ENCODE data around the gene RTCA. TPM values are rescaled to one million over a fixed set of nuclear protein-coding genes. Genes with fewer than 3 reads are reported as not detected.
"Not testable (repeated sequence)": the region's sequence is repeated elsewhere in the genome, so short reads cannot be mapped to it uniquely, and the experiment has no call there.

The RTCA gene
- total RNA-seq, 2 donors from 2014 or later = 10.2 to 18.7 TPM

DNA sequence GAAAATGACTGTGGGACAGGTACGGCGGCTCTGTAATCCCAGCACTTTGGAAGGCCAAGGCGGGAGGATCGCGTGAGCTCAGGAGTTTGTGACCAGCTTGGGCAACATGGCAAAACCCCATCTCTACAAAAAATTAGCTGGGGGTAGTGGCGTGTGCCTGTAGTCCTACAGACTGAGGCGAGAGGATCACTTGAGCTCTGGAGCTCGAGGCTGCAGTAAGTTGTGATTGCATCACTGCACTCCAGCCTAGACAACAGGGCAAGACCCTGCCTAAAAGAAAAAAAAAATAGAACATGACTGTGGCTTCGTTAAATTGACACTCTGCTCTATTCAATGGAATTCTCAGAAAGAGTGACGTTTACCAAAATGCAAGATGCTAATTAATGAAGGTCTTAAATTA is 12.5 kb upstream of the RTCA start:
- 72 to 73% methylated on average over 10 of the region's 10 CpGs for WGBS, 2 donors

DNA sequence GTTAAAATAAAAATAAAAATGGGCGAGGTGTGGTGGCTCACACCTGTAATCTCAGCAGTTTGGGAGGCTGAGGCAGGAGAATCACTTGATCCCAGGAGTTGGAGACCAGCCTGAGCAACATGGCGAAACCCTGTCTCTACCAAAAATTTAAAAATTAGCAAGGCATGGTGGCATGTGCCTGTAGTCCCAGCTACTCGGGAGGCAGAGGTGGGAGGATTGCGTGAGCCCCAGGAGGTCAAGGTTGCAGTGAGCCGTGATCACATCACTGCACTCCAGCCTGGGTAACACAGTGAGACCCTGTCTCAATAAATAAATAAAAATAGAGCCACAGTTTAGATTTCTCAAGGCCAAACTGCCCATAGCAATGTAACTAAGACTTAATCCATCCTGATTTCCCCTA is 9.7 kb upstream of the RTCA start:
- intact Hi-C loops (cut with DNase I); H3K27ac ChIP-seq; H3K36me3 ChIP-seq (replicated peaks in 1 of 2; ENCODE audit: insufficient read depth in 1 of 2, low read depth in 2 of 2); H3K27me3 ChIP-seq; H3K4me1 ChIP-seq; H3K4me3 ChIP-seq; ATAC-seq; H3K9me3 ChIP-seq; DNase-seq: not testable (repeated sequence)
- 83 to 86% methylated on average over 5 of the region's 5 CpGs for WGBS, 2 donors

More for the DNA sequence above, 12.5 kb upstream of the RTCA start:
- no peak overlapping the region for H3K27ac ChIP-seq
- H3K27me3 ChIP-seq = no peaks in the 10 kb centered on the region
- ATAC-seq (no peak), DNase-seq (no peak)
- no peaks in the 10 kb centered on the region for H3K36me3 ChIP-seq (replicated peaks in 1 of 2; ENCODE audit: insufficient read depth in 1 of 2, low read depth in 2 of 2)
- intact Hi-C loops (cut with DNase I) = no loop called here
- TF ChIP-seq, protein P1, sequence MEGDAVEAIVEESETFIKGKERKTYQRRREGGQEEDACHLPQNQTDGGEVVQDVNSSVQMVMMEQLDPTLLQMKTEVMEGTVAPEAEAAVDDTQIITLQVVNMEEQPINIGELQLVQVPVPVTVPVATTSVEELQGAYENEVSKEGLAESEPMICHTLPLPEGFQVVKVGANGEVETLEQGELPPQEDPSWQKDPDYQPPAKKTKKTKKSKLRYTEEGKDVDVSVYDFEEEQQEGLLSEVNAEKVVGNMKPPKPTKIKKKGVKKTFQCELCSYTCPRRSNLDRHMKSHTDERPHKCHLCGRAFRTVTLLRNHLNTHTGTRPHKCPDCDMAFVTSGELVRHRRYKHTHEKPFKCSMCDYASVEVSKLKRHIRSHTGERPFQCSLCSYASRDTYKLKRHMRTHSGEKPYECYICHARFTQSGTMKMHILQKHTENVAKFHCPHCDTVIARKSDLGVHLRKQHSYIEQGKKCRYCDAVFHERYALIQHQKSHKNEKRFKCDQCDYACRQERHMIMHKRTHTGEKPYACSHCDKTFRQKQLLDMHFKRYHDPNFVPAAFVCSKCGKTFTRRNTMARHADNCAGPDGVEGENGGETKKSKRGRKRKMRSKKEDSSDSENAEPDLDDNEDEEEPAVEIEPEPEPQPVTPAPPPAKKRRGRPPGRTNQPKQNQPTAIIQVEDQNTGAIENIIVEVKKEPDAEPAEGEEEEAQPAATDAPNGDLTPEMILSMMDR (IDR thresholded peaks at IDR 0.05) = no peak
- TF ChIP-seq POLR2A (IDR thresholded peaks at IDR 0.05) = no peak
- no peaks in the 10 kb centered on the region for H3K9me3 ChIP-seq
- H3K4me3 ChIP-seq = no peak overlapping the region
- H3K4me1 ChIP-seq = peaks cover 12% of the 10 kb centered on the region

DNA sequence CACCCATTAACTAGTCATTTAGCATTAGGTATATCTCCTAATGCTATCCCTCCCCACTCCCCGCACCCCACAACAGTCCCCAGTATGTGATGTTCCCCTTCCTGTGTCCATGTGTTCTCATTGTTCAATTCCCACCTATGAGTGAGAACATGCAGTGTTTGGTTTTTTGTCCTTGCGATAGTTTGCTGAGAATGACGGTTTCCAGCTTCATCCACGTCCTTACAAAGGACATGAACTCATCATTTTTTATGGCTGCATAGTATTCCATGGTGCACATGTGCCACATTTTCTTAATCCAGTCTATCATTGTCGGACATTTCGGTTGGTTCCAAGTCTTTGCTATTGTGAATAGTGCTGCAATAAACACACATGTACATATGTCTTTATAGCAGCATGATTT is 7.6 kb upstream of the RTCA start:
- H3K36me3 ChIP-seq (replicated peaks in 1 of 2; ENCODE audit: insufficient read depth in 1 of 2, low read depth in 2 of 2); H3K4me1 ChIP-seq; ATAC-seq; H3K9me3 ChIP-seq; H3K27me3 ChIP-seq; intact Hi-C loops (cut with DNase I); H3K27ac ChIP-seq; H3K4me3 ChIP-seq; DNase-seq: not testable (repeated sequence)
- WGBS, 2 donors = 75 to 87% methylated on average over 6 of the region's 6 CpGs

DNA sequence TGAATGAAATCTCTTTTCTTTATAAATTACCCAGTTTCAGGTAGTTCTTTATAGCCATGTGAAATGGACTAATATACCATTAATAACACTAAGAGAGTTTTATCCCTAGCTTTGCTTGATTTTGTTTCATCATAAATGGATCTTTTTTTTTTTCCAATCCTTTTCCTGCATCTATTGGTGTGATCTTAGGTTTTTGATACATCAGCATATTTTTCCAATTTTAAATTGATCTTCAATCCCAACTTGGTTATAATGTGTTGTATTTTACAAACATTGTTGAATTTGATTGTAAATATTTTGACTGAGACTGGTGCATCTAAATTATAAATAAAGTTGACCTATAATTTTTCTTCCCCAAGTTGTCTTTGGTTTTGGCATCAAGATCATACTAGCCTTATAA is 4.3 kb upstream of the RTCA start:
- no peak for DNase-seq
- ATAC-seq = no peak

DNA sequence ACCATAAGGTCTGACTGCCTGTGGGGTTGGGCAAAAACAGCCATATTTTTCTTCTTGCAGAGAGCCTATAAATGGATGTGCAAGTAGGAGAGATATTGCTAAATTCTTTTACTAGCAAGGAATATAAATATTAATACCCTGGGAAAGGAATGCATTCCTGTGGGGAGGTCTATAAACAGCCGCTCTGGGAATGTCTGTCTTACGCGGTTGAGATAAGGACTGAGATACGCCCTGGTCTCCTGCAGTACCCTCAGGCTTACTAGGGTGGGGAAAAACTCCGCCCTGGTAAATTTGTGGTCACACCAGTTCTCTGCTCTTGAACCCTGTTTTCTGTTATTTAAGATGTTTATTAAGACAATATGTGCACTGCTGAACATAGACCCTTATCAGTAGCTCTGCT is 1.9 kb upstream of the RTCA start:
- H3K27ac ChIP-seq; H3K36me3 ChIP-seq (replicated peaks in 1 of 2; ENCODE audit: insufficient read depth in 1 of 2, low read depth in 2 of 2); intact Hi-C loops (cut with DNase I); H3K4me3 ChIP-seq; ATAC-seq; H3K27me3 ChIP-seq; DNase-seq; H3K9me3 ChIP-seq: not testable (repeated sequence)
- H3K4me1 ChIP-seq = peaks cover 25% of the 10 kb centered on the region
- 94 to 99% methylated on average over 5 of the region's 5 CpGs for WGBS, 2 donors

More for the DNA sequence above, 4.3 kb upstream of the RTCA start:
- no peak for TF ChIP-seq POLR2A (IDR thresholded peaks at IDR 0.05)
- TF ChIP-seq, protein P1 (IDR thresholded peaks at IDR 0.05) = no peak
- intact Hi-C loops (cut with DNase I) = no loop called here
- no peaks in the 10 kb centered on the region for H3K9me3 ChIP-seq
- no peaks in the 10 kb centered on the region for H3K27me3 ChIP-seq
- no peaks in the 10 kb centered on the region for H3K36me3 ChIP-seq (replicated peaks in 1 of 2; ENCODE audit: insufficient read depth in 1 of 2, low read depth in 2 of 2)
- H3K4me1 ChIP-seq = peaks cover 7% of the 10 kb centered on the region
- no peak overlapping the region for H3K27ac ChIP-seq
- no peak overlapping the region for H3K4me3 ChIP-seq

DNA sequence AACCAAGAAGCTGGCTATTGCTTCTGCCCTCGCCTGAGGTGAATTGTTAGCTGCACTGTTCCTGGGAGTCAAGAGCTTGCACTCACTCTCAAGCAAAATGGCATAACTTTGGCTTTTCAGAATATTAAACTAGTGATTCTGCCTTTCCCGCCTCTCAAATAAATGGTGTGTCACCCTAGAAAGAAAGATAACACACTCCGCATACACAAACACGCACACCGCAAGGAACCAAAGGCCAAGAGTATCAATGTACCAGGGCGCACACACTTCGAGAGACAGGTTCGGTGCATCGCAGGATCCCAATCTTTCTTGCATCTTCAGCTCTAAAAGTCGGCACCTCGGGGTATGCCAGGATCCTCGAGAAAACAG is 470 bp upstream of the RTCA start:
- H3K36me3 ChIP-seq (replicated peaks in 1 of 2; ENCODE audit: insufficient read depth in 1 of 2, low read depth in 2 of 2) = peaks cover 0 to 9% of the 10 kb centered on the region in 2 donors
- no peak for TF ChIP-seq POLR2A (IDR thresholded peaks at IDR 0.05)
- TF ChIP-seq, protein P1 (IDR thresholded peaks at IDR 0.05) = no peak
- H3K27me3 ChIP-seq = no peaks in the 10 kb centered on the region
- H3K4me3 ChIP-seq = peak overlapping the region; percentile 10 to 53
- DNase-seq (peak; percentile 12 to 42 (median 24)), ATAC-seq (peak; percentile 65)
- whole genome bisulfite sequencing, 2 donors = 0 to 2% methylated on average over 11 to 12 of the region's 12 CpGs
- H3K9me3 ChIP-seq = no peaks in the 10 kb centered on the region
- H3K4me1 ChIP-seq = peaks cover 28% of the 10 kb centered on the region
- intact Hi-C loops (cut with DNase I) = no loop called here
- H3K27ac ChIP-seq = peak overlapping the region; percentile 30 to 84 (median 76)
